ENCODE data around the gene EXOC1. TPM values are rescaled to one million over a fixed set of nuclear protein-coding genes. Genes with fewer than 3 reads are reported as not detected.

Gene EXOC1
- total and polyA plus RNA-seq, 10 of the 15 experiments (the other 5 are each of a cell fraction or from before 2014, with no cell fraction given): 11.8 to 36.6 (median 21.1) TPM

GRCh38 chr4:55951191-55951922, 97.9 kb downstream of the EXOC1 start:
- Histone ChIP-seq H4K20me1 (ENCODE audit: control insufficient read depth, insufficient read depth) (no peaks in the 10 kb centered on the region), H3K4me2 (ENCODE audit: control insufficient read depth, insufficient read depth) (0 out of 2 replicates have a peak overlapping the region, but pooled peaks have one; percentile 19), H3K4me1 (ENCODE audit: control insufficient read depth, insufficient read depth, low read length) (no peaks in the 10 kb centered on the region), H3K27ac (ENCODE audit: control insufficient read depth, insufficient read depth) (no peak overlapping the region; the same call in 1 of the 2 replicates), H3K27me3 (replicated peaks in 1 of 2; ENCODE audit: control insufficient read depth in 2 of 2, insufficient read depth in 2 of 2, low read length in 1 of 2) (no peaks in the 10 kb centered on the region), H3K9ac (ENCODE audit: control insufficient read depth, insufficient read depth, low read length) (no peak overlapping the region), H3K9me3 (replicated peaks; ENCODE audit: control insufficient read depth, insufficient read depth, low read length) (no peaks in the 10 kb centered on the region), H3K79me2 (ENCODE audit: control insufficient read depth, insufficient read depth, low read length) (peaks cover 29% of the 10 kb centered on the region), H3K36me3 (ENCODE audit: control insufficient read depth in 2 of 2, insufficient read depth in 2 of 2, low read length in 1 of 2) (peaks cover 0 to 14% of the 10 kb centered on the region in 2 experiments), H2AFZ (ENCODE audit: control insufficient read depth, low read depth, low read length) (no peak overlapping the region; the same call in 1 of the 2 replicates), H3K4me3 (peak overlapping the region; percentile 18; the same call in 1 of the 2 replicates)
- FAIRE-seq (no peak), DNase-seq (ENCODE audit: low read depth, low spot score) (no peak), ATAC-seq (no peak)
- POLR2A ChIA-PET: interaction anchor here (1.1 to 1.2 kb wide), 2 partner anchors 54 to 58 kb away, joined by 3 read pairs; no protein-coding TSS in a partner anchor
- RAD21 ChIA-PET (ENCODE audit: unreplicated experiment): interaction anchor here (0.9 to 2.0 kb wide), 4 partner anchors 30 to 42 kb away, joined by 3 to 7 read pairs (median 4); no protein-coding TSS in a partner anchor
- no peak for TF ChIP-seq SMAD1 (IDR thresholded peaks at IDR 0.05; ENCODE audit: low read depth, partially characterized antibody)
- no peak for TF ChIP-seq CEBPZ (IDR thresholded peaks at IDR 0.05; ENCODE audit: low read depth, low read length)
- TF ChIP-seq MLLT1 (IDR thresholded peaks at IDR 0.05): peak; percentile 90
- TF ChIP-seq TCF3 (IDR thresholded peaks at IDR 0.05; ENCODE audit: borderline replicate concordance, insufficient read depth, low read depth, low read length): no peak
- SMC1A ChIA-PET (ENCODE audit: uncharacterized antibody, unreplicated experiment): interaction anchor here (1.0 to 2.9 kb wide), 3 partner anchors 40 to 100 kb away, joined by 3 to 9 read pairs (median 4); no protein-coding TSS in a partner anchor
- in situ Hi-C loops (cut with MboI): no loop called here
- no TSS peak for BruUV-seq (replicated peaks)
- CTCF ChIA-PET: interaction anchor here (0.9 to 1.1 kb wide), 4 partner anchors 26 to 232 kb away, joined by 3 read pairs; no protein-coding TSS in a partner anchor
- WGBS (ENCODE audit: insufficient coverage, insufficient replicate concordance, low lambda C conversion rate, missing lambda C conversion rate): over 99% methylated on average over 5 of the region's 5 CpGs
- intact Hi-C loops (cut with micrococcal nuclease; ENCODE audit: unreplicated experiment): no loop called here

Small RNAs within 50 kb of the gene (small RNA-seq; reads per million reads assigned to genes)
- gene RNU6-652P: not detected

Other genes with a start within 250 kb of the EXOC1 start
- gene NMU, start 217.3 kb upstream of the EXOC1 start, total RNA-seq (2014; rRNA removed): not detected in 2 replicates
- gene NMU, start 217.3 kb upstream of the EXOC1 start, total RNA-seq (2014; rRNA removed; fragmentation: Illumina TruSeq; extraction: Trizol): not detected in 2 replicates
- 0.40 TPM in 1 of 2 replicates, not detected in the other for gene NMU, start 217.3 kb upstream of the EXOC1 start, total RNA-seq (2021)
- gene NMU, start 217.3 kb upstream of the EXOC1 start, polyA plus RNA-seq (2011; rRNA removed): 0.16 TPM in 1 of 2 replicates, not detected in the other
- not detected in 2 replicates for gene NMU, start 217.3 kb upstream of the EXOC1 start, polyA plus RNA-seq (2014; fragmentation: Illumina TruSeq; extraction: Trizol)
- gene NMU, start 217.3 kb upstream of the EXOC1 start, polyA plus RNA-seq (2014; fragmentation: Nextera tagmentation; extraction: Ambion mirVana): not detected
- gene NMU, start 217.3 kb upstream of the EXOC1 start, polyA plus RNA-seq (2014; rRNA removed): not detected in 2 replicates
- gene NMU, start 217.3 kb upstream of the EXOC1 start, polyA plus RNA-seq (2016; fragmentation: Nextera tagmentation; extraction: Ambion mirVana): under 1 TPM in 1 of 2 experiments, not detected in 1; 0.33 TPM
- gene EXOC1L, start 33.9 kb upstream of the EXOC1 start, total RNA-seq (2014; rRNA removed): not detected in 2 replicates
- gene EXOC1L, start 33.9 kb upstream of the EXOC1 start, total RNA-seq (2014; rRNA removed; fragmentation: Illumina TruSeq; extraction: Trizol): not detected in 2 replicates
- gene EXOC1L, start 33.9 kb upstream of the EXOC1 start, total RNA-seq (2021): not detected in 2 replicates
- gene EXOC1L, start 33.9 kb upstream of the EXOC1 start, polyA plus RNA-seq (2011; rRNA removed): not detected in 2 replicates
- gene EXOC1L, start 33.9 kb upstream of the EXOC1 start, polyA plus RNA-seq (2014; fragmentation: Illumina TruSeq; extraction: Trizol): not detected in 2 replicates
- gene EXOC1L, start 33.9 kb upstream of the EXOC1 start, polyA plus RNA-seq (2014; fragmentation: Nextera tagmentation; extraction: Ambion mirVana): not detected
- gene EXOC1L, start 33.9 kb upstream of the EXOC1 start, polyA plus RNA-seq (2014; rRNA removed): not detected in 2 replicates
- not detected for gene EXOC1L, start 33.9 kb upstream of the EXOC1 start, polyA plus RNA-seq (2016; fragmentation: Nextera tagmentation; extraction: Ambion mirVana)
- 12.2 and 13.5 TPM in 2 replicates for gene CEP135, start 95.3 kb downstream of the EXOC1 start, total RNA-seq (2014; rRNA removed)
- gene CEP135, start 95.3 kb downstream of the EXOC1 start, total RNA-seq (2014; rRNA removed; fragmentation: Illumina TruSeq; extraction: Trizol): 13.6 and 13.9 TPM in 2 replicates
- gene CEP135, start 95.3 kb downstream of the EXOC1 start, total RNA-seq (2021): 7.4 and 10.4 TPM in 2 replicates
- 12.3 and 22.3 TPM in 2 replicates for gene CEP135, start 95.3 kb downstream of the EXOC1 start, polyA plus RNA-seq (2011; rRNA removed)
- gene CEP135, start 95.3 kb downstream of the EXOC1 start, polyA plus RNA-seq (2014; fragmentation: Illumina TruSeq; extraction: Trizol): 12.8 and 14.8 TPM in 2 replicates
- gene CEP135, start 95.3 kb downstream of the EXOC1 start, polyA plus RNA-seq (2014; fragmentation: Nextera tagmentation; extraction: Ambion mirVana): 1 to 10 TPM; 2.9 to 4.5 TPM
- gene CEP135, start 95.3 kb downstream of the EXOC1 start, polyA plus RNA-seq (2014; rRNA removed): 7.9 and 9.9 TPM in 2 replicates
- gene CEP135, start 95.3 kb downstream of the EXOC1 start, polyA plus RNA-seq (2016; fragmentation: Nextera tagmentation; extraction: Ambion mirVana): 1 to 10 TPM; 8.5 to 9.9 TPM

Measured in GM12878 (cell line).